Measurements from ENCODE around the gene SAMM50. TPM values are rescaled to one million over a fixed set of nuclear protein-coding genes. Genes with fewer than 3 reads are reported as not detected.

The SAMM50 gene
- polyA plus RNA-seq, 1 experiment = 61.7 TPM

DNA sequence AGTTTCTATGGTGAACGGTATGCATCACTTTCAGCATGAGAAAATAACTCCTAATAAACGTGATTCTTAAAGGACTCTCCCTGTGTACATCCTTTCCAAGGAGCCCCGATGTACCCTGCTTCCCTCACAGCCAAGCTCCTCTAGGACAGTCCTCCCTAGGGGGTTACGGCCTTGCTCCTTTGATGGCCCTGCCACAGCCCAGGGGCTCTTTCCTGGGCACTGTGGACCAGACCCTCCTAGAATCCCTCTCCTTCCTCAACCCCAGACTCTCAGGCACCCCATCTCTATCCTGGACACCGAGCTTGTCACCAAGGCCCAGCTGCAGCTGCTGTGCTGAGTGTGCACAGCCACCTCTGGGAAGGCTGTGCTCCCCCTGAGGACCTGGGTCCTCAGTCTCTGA, 3.9 kb upstream of the SAMM50 start:
- CTCF ChIA-PET = no interaction called here

DNA sequence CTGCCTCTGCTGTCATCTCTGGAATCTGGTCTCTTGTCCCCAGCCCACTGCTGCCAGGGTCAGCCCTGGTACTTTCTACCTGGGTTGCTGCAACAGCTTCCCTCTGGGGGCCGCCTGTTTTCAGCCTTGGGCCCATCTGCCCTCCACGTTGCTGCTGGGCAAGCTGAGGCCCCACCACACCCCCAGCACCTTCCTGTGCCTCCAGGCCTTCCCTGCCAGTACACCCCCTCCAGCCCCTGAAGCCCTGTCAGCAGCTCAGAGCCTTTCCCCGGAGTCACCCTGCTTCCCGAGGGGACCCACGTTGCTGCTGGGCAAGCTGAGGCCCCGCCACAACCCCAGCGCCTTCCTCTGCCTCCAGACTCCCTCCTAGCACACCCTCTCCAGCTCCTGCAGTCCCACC, 3.3 kb upstream of the SAMM50 start:
- POLR2A ChIA-PET = no interaction called here
- no peak overlapping the region for H3K4me3 ChIP-seq (ENCODE audit: low read depth, low read length)
- TF ChIP-seq, protein P1, sequence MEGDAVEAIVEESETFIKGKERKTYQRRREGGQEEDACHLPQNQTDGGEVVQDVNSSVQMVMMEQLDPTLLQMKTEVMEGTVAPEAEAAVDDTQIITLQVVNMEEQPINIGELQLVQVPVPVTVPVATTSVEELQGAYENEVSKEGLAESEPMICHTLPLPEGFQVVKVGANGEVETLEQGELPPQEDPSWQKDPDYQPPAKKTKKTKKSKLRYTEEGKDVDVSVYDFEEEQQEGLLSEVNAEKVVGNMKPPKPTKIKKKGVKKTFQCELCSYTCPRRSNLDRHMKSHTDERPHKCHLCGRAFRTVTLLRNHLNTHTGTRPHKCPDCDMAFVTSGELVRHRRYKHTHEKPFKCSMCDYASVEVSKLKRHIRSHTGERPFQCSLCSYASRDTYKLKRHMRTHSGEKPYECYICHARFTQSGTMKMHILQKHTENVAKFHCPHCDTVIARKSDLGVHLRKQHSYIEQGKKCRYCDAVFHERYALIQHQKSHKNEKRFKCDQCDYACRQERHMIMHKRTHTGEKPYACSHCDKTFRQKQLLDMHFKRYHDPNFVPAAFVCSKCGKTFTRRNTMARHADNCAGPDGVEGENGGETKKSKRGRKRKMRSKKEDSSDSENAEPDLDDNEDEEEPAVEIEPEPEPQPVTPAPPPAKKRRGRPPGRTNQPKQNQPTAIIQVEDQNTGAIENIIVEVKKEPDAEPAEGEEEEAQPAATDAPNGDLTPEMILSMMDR (IDR thresholded peaks at IDR 0.05; ENCODE audit: low read depth, low read length) = no peak
- H3K27ac ChIP-seq (ENCODE audit: low read depth, low read length) = no peak overlapping the region
- H3K9me3 ChIP-seq (ENCODE audit: control insufficient read depth, insufficient read depth, low read length) = no peaks in the 10 kb centered on the region; the same call in 1 of the 2 replicates
- no peaks in the 10 kb centered on the region for H3K27me3 ChIP-seq (ENCODE audit: control insufficient read depth, insufficient read depth, low read length)
- CTCF ChIA-PET = no interaction called here
- no peak for DNase-seq (ENCODE audit: low read depth, low spot score)

More for the DNA sequence above, 3.9 kb upstream of the SAMM50 start:
- DNase-seq (ENCODE audit: low read depth, low spot score) = no peak
- Histone ChIP-seq H3K9me3 (ENCODE audit: control insufficient read depth, insufficient read depth, low read length) (no peaks in the 10 kb centered on the region; the same call in 1 of the 2 replicates), H3K27ac (ENCODE audit: low read depth, low read length) (no peak overlapping the region), H3K4me3 (ENCODE audit: low read depth, low read length) (no peak overlapping the region), H3K27me3 (ENCODE audit: control insufficient read depth, insufficient read depth, low read length) (no peaks in the 10 kb centered on the region)
- TF ChIP-seq, protein P1 (IDR thresholded peaks at IDR 0.05; ENCODE audit: low read depth, low read length) = no peak
- POLR2A ChIA-PET = no interaction called here

DNA sequence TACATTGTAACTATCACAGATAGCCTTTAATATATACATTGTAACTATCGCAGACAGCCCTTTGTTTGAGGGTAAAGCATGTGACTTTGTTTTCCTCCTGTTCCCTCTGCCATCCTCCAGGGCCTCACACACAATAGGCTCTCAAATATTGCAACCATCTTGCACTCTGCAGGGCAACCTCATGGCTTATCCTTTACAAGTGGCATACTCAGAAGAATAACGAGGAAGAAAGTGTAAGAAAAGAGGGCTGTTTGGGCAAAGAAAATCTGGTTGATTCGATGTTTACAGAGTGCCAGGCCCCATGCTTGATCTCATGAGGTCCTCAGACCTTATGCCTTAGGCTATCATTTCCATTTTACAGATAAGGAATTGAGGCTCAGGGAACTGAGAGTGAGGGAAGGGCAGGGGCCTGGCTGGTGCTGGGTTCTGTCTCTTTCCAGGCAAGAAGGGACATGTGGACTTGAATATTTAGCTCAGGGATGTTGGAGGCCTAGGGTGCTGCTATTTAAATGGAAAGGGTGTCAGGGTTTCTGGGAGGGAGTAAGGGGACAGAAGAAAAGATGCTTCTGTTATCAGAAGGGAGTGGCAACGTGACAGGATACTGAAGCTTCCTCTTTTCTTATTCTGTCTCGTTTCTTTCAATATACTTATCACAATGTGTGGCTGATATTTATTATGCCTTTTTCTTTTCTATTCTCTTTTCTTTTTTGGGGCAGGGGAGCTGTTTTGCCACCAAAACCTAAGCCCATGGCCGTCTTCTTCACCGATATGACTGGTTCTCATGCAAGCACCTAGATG, 1.1 kb upstream of the SAMM50 start:
- ChIA-PET CTCF (interaction anchor here (1.8 kb wide), 1 partner anchor 8 kb away, joined by 14 read pairs; no protein-coding TSS in a partner anchor), POLR2A (interaction anchor here (0.6 to 1.2 kb wide), 3 partner anchors 25 to 596 kb away, joined by 3 to 7 read pairs (median 3); partner anchors contain the start of gene PNPLA3)

DNA sequence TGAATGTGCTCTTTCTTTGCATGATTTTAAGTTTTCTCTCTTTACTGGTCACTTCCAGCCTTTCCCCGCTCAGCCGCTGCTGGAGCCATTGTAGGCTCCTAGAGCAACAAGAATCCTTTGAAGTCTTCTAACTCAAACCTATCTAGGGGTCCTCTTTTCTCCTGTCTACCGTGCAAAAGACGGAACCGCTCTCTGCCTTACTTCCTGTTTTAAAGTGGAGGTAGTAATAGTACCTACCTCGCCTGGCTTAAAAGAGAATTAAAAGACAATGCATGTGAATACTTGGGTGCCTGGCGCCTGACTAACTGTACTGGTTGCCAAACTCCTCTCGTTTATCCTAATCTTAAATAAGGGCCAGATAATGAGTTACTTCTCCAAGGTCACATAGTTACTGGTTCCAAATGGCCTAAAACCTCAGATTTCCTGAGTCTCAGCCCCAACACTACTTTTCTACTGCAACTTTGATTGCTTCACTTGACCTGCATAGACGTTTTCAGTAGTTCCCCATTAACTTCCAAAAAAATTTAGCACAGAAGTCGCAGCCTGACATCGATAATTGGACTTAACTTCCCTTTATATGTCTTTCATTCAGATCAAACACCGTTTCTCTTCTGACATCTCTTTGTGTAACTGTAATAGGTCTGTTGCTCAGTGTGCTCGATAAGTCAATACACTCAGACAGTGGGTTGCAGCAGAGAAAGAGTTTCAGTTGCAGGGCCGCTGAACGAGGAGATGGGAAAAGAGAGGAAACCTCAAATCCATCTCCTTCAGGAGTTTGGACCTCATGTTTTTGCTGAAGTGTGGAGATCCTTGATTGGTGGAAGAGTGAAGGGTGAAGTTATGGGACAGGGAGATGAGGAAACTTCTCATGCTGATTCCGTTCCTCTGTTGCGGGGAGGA, 891 bp downstream of the SAMM50 start:
- Histone ChIP-seq H3K9me3 (ENCODE audit: control insufficient read depth, insufficient read depth, low read length) (no peaks in the 10 kb centered on the region; the same call in 1 of the 2 replicates), H3K4me3 (ENCODE audit: low read depth, low read length) (peak overlapping the region; percentile 96), H3K27me3 (ENCODE audit: control insufficient read depth, insufficient read depth, low read length) (no peaks in the 10 kb centered on the region), H3K27ac (ENCODE audit: low read depth, low read length) (peak overlapping the region; percentile 70)
- POLR2A ChIA-PET = no interaction called here
- CTCF ChIA-PET = no interaction called here
- TF ChIP-seq, protein P1 (IDR thresholded peaks at IDR 0.05; ENCODE audit: low read depth, low read length) = no peak
- no peak for DNase-seq (ENCODE audit: low read depth, low spot score)

More for the DNA sequence above, 1.1 kb upstream of the SAMM50 start:
- no peak for DNase-seq (ENCODE audit: low read depth, low spot score)
- no peak overlapping the region for H3K27ac ChIP-seq (ENCODE audit: low read depth, low read length)
- H3K4me3 ChIP-seq (ENCODE audit: low read depth, low read length) = peak overlapping the region; percentile 96
- TF ChIP-seq, protein P1 (IDR thresholded peaks at IDR 0.05; ENCODE audit: low read depth, low read length) = no peak
- no peaks in the 10 kb centered on the region; the same call in 1 of the 2 replicates for H3K9me3 ChIP-seq (ENCODE audit: control insufficient read depth, insufficient read depth, low read length)
- H3K27me3 ChIP-seq (ENCODE audit: control insufficient read depth, insufficient read depth, low read length) = no peaks in the 10 kb centered on the region

Measured in AG04450 (cell line).